ENCODE measurements around the gene OAS1.
A peak's percentile ranks its signal among the peaks of the same experiment; 100 is the strongest.
"Not testable (repeated sequence)": the region's sequence is repeated elsewhere in the genome, so short reads cannot be mapped to it uniquely, and the experiment has no call there.

OAS1 gene

DNA sequence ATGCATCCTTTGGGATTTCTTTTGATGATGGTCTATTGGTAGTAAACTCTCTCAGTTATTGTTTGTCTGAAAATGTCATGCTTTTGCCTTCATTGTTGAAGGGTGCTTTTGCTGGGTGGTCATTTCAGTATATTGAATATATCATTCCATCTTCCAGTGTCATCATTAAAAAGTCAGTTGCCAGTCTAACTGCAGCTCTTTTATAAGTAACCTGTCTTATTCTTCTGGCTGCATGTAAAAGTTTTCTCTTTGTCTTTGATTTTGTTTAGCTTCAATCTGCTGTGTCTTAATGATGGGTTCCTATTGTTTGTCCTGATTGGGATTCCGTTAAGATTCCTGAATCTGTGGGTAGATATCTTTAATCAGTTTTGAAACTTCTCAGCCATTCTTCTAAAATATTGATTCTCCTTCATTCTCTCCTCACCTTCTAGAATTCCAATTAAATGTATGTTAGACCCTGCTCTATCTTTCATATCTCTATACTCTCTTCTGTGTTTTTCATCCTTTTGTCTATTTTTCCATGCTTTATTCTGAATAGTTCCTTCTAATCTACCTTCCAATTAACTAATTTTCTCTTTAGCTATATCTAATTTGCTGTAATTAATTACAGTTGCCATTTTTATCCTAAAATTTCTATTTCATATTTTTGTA, 6.4 kb downstream of the OAS1 start:
- ChIA-PET CTCF (interaction anchor here (0.7 kb wide), 1 partner anchor 80 kb away, joined by 3 read pairs; no protein-coding TSS in a partner anchor), POLR2A (no interaction called here)
- Histone ChIP-seq H3K36me3 (ENCODE audit: control insufficient read depth in 2 of 2, insufficient read depth in 1 of 2, low read length in 2 of 2) (no peaks in the 10 kb centered on the region), H3K9me3 (ENCODE audit: control insufficient read depth, insufficient read depth, low read depth, low read length) (no peaks in the 10 kb centered on the region; the same call in 1 of the 2 replicates), H3K4me1 (ENCODE audit: control insufficient read depth, insufficient read depth, low read length) (no peaks in the 10 kb centered on the region), H3K4me3 (ENCODE audit: low read depth, low read length) (no peak overlapping the region), H3K27ac (ENCODE audit: extremely low read depth, low read depth, low read length) (no peak overlapping the region)
- TF ChIP-seq SETDB1 (IDR thresholded peaks at IDR 0.05; ENCODE audit: insufficient read length, low read length), result peak; percentile 69
- no peak for TF ChIP-seq ZSCAN23 (tag by site-specific recombination; IDR thresholded peaks at IDR 0.05)
- no peak for TF ChIP-seq ZNF555 (tag by site-specific recombination; conservative IDR thresholded peaks at IDR 0.05)
- no peak for TF ChIP-seq ZNF223 (tag by site-specific recombination; IDR thresholded peaks at IDR 0.05)
- peak; percentile 95 for TF ChIP-seq ZNF558 (tag by site-specific recombination; IDR thresholded peaks at IDR 0.05)
- TF ChIP-seq ZNF350 (tag by site-specific recombination; IDR thresholded peaks at IDR 0.05), result peak; percentile 87

DNA sequence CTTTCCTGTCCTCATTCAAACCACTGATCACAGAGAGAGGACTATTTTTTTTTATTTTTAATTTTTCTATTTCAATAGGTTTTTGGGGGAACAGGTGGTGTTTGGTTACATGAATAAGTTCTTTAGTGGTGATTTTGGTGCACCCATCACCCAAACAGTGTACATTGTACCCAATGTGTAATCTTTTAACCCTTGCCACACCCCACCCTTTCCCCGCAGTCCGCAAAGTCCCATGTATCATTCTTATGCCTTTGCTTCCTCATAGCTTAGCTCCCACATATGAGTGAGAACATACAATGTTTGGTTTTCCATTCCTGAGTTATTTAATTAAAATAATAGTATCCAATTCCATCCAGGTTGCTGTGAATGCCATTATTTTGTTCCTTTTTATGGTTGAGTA, 7.1 kb downstream of the OAS1 start:
- H3K4me1 ChIP-seq (ENCODE audit: control insufficient read depth, insufficient read depth, low read length); H3K27ac ChIP-seq (ENCODE audit: extremely low read depth, low read depth, low read length); H3K4me3 ChIP-seq (ENCODE audit: low read depth, low read length); POLR2A ChIA-PET; H3K9me3 ChIP-seq (ENCODE audit: control insufficient read depth, insufficient read depth, low read depth, low read length); H3K36me3 ChIP-seq (ENCODE audit: control insufficient read depth in 2 of 2, insufficient read depth in 1 of 2, low read length in 2 of 2): not testable (repeated sequence)
- CTCF ChIA-PET, result interaction anchor here (0.7 kb wide), 1 partner anchor 79 kb away, joined by 3 read pairs; no protein-coding TSS in a partner anchor

DNA sequence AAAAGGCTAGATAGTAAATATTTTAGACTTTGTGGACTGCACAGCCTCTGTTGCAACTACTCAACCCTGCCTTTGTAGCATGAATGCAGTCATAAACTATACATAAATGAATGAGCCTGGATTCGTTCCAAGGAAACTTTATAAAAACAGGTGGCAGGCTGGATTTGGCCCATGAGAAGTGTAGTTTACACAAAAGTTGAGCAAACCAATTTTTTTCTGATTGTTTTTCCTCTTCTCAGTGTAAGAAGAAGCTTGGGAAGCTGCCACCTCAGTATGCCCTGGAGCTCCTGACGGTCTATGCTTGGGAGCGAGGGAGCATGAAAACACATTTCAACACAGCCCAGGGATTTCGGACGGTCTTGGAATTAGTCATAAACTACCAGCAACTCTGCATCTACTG, 9.5 kb downstream of the OAS1 start:
- no peak overlapping the region for H3K27ac ChIP-seq (ENCODE audit: extremely low read depth, low read depth, low read length)
- ChIA-PET POLR2A (no interaction called here), CTCF (interaction anchor here (0.6 kb wide), 1 partner anchor 10 kb away, joined by 3 read pairs; no protein-coding TSS in a partner anchor)
- no peaks in the 10 kb centered on the region; the same call in 1 of the 2 replicates for H3K9me3 ChIP-seq (ENCODE audit: control insufficient read depth, insufficient read depth, low read depth, low read length)
- TF ChIP-seq ZNF423 (tag by site-specific recombination; IDR thresholded peaks at IDR 0.05) (no peak), ZNF549 (tag by site-specific recombination; IDR thresholded peaks at IDR 0.05) (no peak), ZNF174 (tag by site-specific recombination; IDR thresholded peaks at IDR 0.05) (no peak), SP3 (tag by site-specific recombination; IDR thresholded peaks at IDR 0.05) (no peak), ZNF184 (tag by site-specific recombination; IDR thresholded peaks at IDR 0.05) (no peak), SP7 (tag by site-specific recombination; IDR thresholded peaks at IDR 0.05) (no peak), ZNF623 (tag by site-specific recombination; IDR thresholded peaks at IDR 0.05) (no peak), ZNF747 (tag by site-specific recombination; IDR thresholded peaks at IDR 0.05) (no peak), BCL11A (tag by site-specific recombination; IDR thresholded peaks at IDR 0.05; ENCODE audit: low read depth) (no peak)
- TF ChIP-seq, protein P1, sequence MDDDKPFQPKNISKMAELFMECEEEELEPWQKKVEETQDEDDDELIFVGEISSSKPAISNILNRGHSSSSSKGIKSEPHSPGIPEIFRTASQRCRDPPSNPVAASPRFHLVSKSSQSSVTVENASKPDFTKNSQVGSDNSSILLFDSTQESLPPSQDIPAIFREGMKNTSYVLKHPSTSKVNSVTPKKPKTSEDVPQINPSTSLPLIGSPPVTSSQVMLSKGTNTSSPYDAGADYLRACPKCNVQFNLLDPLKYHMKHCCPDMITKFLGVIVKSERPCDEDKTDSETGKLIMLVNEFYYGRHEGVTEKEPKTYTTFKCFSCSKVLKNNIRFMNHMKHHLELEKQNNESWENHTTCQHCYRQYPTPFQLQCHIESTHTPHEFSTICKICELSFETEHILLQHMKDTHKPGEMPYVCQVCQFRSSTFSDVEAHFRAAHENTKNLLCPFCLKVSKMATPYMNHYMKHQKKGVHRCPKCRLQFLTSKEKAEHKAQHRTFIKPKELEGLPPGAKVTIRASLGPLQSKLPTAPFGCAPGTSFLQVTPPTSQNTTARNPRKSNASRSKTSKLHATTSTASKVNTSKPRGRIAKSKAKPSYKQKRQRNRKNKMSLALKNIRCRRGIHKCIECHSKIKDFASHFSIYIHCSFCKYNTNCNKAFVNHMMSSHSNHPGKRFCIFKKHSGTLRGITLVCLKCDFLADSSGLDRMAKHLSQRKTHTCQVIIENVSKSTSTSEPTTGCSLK (tag by site-specific recombination; IDR thresholded peaks at IDR 0.05), result no peak
- H3K4me3 ChIP-seq (ENCODE audit: low read depth, low read length), result no peak overlapping the region
- H3K4me1 ChIP-seq (ENCODE audit: control insufficient read depth, insufficient read depth, low read length), result no peaks in the 10 kb centered on the region
- no peaks in the 10 kb centered on the region for H3K36me3 ChIP-seq (ENCODE audit: control insufficient read depth in 2 of 2, insufficient read depth in 1 of 2, low read length in 2 of 2)

DNA sequence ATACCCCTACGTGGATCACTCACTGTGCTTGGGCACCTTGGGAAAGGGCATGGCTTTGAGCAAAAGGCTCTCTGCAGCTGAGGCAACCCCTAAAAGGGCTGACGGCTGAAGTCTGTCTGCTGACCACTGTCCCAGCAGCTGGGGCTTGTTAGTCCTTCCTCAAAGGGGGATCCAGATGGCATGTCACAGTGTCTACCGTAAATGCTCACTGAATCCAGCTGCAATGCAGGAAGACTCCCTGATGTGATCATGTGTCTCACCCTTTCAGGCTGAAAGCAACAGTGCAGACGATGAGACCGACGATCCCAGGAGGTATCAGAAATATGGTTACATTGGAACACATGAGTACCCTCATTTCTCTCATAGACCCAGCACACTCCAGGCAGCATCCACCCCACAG, 12.4 kb downstream of the OAS1 start:
- TF ChIP-seq ZNF138 (tag by site-specific recombination; IDR thresholded peaks at IDR 0.05; ENCODE audit: borderline replicate concordance) (no peak), SCRT1 (tag by site-specific recombination; IDR thresholded peaks at IDR 0.05; ENCODE audit: borderline replicate concordance) (no peak), ZNF549 (tag by site-specific recombination; IDR thresholded peaks at IDR 0.05) (no peak), ZNF785 (tag by site-specific recombination; IDR thresholded peaks at IDR 0.05) (no peak)
- TF ChIP-seq, protein P2, sequence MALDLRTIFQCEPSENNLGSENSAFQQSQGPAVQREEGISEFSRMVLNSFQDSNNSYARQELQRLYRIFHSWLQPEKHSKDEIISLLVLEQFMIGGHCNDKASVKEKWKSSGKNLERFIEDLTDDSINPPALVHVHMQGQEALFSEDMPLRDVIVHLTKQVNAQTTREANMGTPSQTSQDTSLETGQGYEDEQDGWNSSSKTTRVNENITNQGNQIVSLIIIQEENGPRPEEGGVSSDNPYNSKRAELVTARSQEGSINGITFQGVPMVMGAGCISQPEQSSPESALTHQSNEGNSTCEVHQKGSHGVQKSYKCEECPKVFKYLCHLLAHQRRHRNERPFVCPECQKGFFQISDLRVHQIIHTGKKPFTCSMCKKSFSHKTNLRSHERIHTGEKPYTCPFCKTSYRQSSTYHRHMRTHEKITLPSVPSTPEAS (tag by site-specific recombination; IDR thresholded peaks at IDR 0.05), result no peak
- Histone ChIP-seq H3K4me3 (ENCODE audit: low read depth, low read length) (no peak overlapping the region), H3K9me3 (ENCODE audit: control insufficient read depth, insufficient read depth, low read depth, low read length) (no peaks in the 10 kb centered on the region), H3K27ac (ENCODE audit: extremely low read depth, low read depth, low read length) (no peak overlapping the region), H3K36me3 (ENCODE audit: control insufficient read depth in 2 of 2, insufficient read depth in 1 of 2, low read length in 2 of 2) (no peaks in the 10 kb centered on the region), H3K4me1 (ENCODE audit: control insufficient read depth, insufficient read depth, low read length) (no peaks in the 10 kb centered on the region)
- CTCF ChIA-PET, result no interaction called here
- POLR2A ChIA-PET, result no interaction called here
